Epithelial cell of proximal tubule (primary cell): ENCODE measurements around the gene RALGAPA2. TPM values are rescaled to one million over a fixed set of nuclear protein-coding genes. Genes with fewer than 3 reads are reported as not detected.

Source experiments
- DNase-seq: peaks from one replicate; pipeline ENCODE4 v3.0.0-alpha.2; 2011; ENCODE audit warnings: low read depth
- H3K4me3 ChIP-seq: 2 replicates; pipeline ENCODE4 v1.5.1; 2011; ENCODE audit warnings: low read depth, mild to moderate bottlenecking, low read length
- CTCF ChIP-seq: conservative IDR thresholded peaks from 2 replicates; pipeline ENCODE4 v1.5.1; 2012; ENCODE audit warnings: low read depth, mild to moderate bottlenecking, low read length
- total RNA-seq: library from RNA; depleted of rRNA; stranded (reverse); fragments of >200 nt; gene quantifications from 2 replicates; pipeline ENCODE4 v1.2.3, GENCODE V29; 2015

Gene RALGAPA2
- total RNA-seq, 1 donor from 2014 or later, result 13.8 TPM

- no peak overlapping the region for H3K4me3 ChIP-seq
- DNase-seq, result no peak
- TF ChIP-seq CTCF, result no peak
These were observed 358.9 kb downstream of the RALGAPA2 start for GRCh38 chr20:20353576-20353975.

- no peak overlapping the region for H3K4me3 ChIP-seq
- DNase-seq, result no peak
- TF ChIP-seq CTCF, result no peak
These were observed 368.0 kb downstream of the RALGAPA2 start for GRCh38 chr20:20344476-20344875.

GRCh38 chr20:20343932-20344331 is 368.5 kb downstream of the RALGAPA2 start:
- no peak for DNase-seq
- TF ChIP-seq CTCF, result no peak
- no peak overlapping the region for H3K4me3 ChIP-seq
